ENCODE results near the gene UNC5A. TPM values are rescaled to one million over a fixed set of nuclear protein-coding genes. Genes with fewer than 3 reads are reported as not detected.

The UNC5A gene
- total and polyA plus RNA-seq, 7 donors, result 0.03 to 0.25 (median 0.10) TPM; not detected in 4

GRCh38 chr5:176873541-176874172 lies 63.3 kb downstream of the UNC5A start:
- 53 to 65% (median 58%) methylated on average over 16 of the region's 16 CpGs for WGBS, 3 donors
- intact Hi-C loops (cut with DNase I), result no loop called here
- TF ChIP-seq CTCF (IDR thresholded peaks at IDR 0.05), result no peak
- no peak for DNase-seq
- H3K4me3 ChIP-seq, result no peak overlapping the region
- H3K4me1 ChIP-seq, result no peaks in the 10 kb centered on the region
- no peak for ATAC-seq
- no peaks in the 10 kb centered on the region for H3K9me3 ChIP-seq
- peaks cover 0 to 54% (median 6%) of the 10 kb centered on the region in 3 donors for H3K27me3 ChIP-seq (ENCODE audit: insufficient read depth in 3 of 3, low read length in 2 of 3)
- H3K36me3 ChIP-seq (ENCODE audit: insufficient read depth in 1 of 2, low read depth in 1 of 2), result no peaks in the 10 kb centered on the region
- H3K27ac ChIP-seq, result no peak overlapping the region

DNA sequence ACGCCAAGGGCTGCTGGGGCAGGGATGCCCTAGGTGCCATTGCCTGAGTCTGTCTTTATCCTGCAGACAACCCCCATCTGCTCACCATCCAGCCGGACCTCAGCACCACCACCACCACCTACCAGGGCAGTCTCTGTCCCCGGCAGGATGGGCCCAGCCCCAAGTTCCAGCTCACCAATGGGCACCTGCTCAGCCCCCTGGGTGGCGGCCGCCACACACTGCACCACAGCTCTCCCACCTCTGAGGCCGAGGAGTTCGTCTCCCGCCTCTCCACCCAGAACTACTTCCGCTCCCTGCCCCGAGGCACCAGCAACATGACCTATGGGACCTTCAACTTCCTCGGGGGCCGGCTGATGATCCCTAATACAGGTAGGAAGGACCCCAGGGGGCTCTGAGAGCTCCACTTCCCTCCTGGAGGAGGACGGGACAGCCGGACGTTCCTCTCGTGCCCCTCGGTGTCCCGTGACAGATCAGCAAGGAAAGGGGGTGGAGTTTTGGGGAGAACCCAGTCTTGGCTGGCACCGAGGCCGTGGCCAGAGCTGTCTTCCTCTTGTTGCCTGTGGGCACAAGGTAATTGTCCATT lies 63.9 kb downstream of the UNC5A start:
- intact Hi-C loops (cut with DNase I), result no loop called here
- TF ChIP-seq CTCF (IDR thresholded peaks at IDR 0.05), result no peak
- no peak for DNase-seq
- WGBS, 3 donors, result 55 to 69% (median 61%) methylated on average over 20 of the region's 20 CpGs
- H3K27me3 ChIP-seq (ENCODE audit: insufficient read depth in 3 of 3, low read length in 2 of 3), result peaks cover 0 to 49% (median 6%) of the 10 kb centered on the region in 3 donors
- H3K27ac ChIP-seq, result no peak overlapping the region
- no peak for ATAC-seq
- H3K36me3 ChIP-seq (ENCODE audit: insufficient read depth in 1 of 2, low read depth in 1 of 2), result no peaks in the 10 kb centered on the region
- no peaks in the 10 kb centered on the region for H3K4me1 ChIP-seq
- H3K9me3 ChIP-seq, result no peaks in the 10 kb centered on the region
- H3K4me3 ChIP-seq, result no peak overlapping the region

DNA sequence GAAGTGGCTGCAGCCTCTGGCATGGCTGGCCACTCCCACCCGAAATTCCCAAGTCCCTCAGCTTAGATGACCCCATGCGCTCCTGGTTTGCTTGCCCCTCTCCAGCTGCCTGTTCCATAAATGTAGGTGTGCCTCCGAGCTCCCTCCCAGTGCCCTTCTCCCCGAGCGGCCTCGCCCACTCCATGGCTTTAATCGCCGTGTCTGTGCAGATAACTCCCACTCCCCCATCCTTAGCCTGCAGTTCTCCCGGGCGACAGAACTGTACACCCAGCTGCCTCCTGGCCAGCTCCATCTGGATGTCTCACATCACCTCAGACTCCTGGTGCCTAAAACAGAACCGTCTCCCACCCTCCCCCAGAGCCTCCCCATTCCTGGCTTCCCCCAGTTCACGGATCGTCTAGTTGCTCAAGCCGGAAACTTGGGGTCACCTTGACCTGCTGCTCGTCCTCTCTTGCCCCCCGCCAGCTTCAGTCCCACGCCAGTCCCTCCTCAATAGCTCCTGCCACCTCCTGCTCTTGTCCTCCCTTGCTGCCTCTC lies 64.7 kb downstream of the UNC5A start:
- Histone ChIP-seq H3K4me3 (no peak overlapping the region), H3K4me1 (no peaks in the 10 kb centered on the region), H3K27me3 (ENCODE audit: insufficient read depth in 3 of 3, low read length in 2 of 3) (peaks cover 0 to 49% (median 6%) of the 10 kb centered on the region in 3 donors), H3K9me3 (no peaks in the 10 kb centered on the region), H3K36me3 (ENCODE audit: insufficient read depth in 1 of 2, low read depth in 1 of 2) (no peaks in the 10 kb centered on the region), H3K27ac (no peak overlapping the region)
- TF ChIP-seq CTCF (IDR thresholded peaks at IDR 0.05), result no peak
- WGBS, 3 donors, result 51 to 65% (median 51%) methylated on average over 17 of the region's 17 CpGs
- DNase-seq (no peak), ATAC-seq (no peak)
- intact Hi-C loops (cut with DNase I), result no loop called here

GRCh38 chr5:176875783-176876505 lies 65.6 kb downstream of the UNC5A start:
- Histone ChIP-seq H3K36me3 (ENCODE audit: insufficient read depth in 1 of 2, low read depth in 1 of 2) (no peaks in the 10 kb centered on the region), H3K4me3 (no peak overlapping the region), H3K4me1 (no peaks in the 10 kb centered on the region), H3K9me3 (no peaks in the 10 kb centered on the region), H3K27ac (no peak overlapping the region), H3K27me3 (ENCODE audit: insufficient read depth in 3 of 3, low read length in 2 of 3) (peaks cover 0 to 49% (median 6%) of the 10 kb centered on the region in 3 donors)
- no peak for ATAC-seq
- DNase-seq, result no peak
- WGBS, 3 donors, result 42 to 49% (median 46%) methylated on average over 25 to 27 of the region's 27 CpGs
- intact Hi-C loops (cut with DNase I), result no loop called here
- no peak for TF ChIP-seq CTCF (IDR thresholded peaks at IDR 0.05)
